Mesodermal cell (in vitro differentiated cells): ENCODE results near the gene MC1R.
"Not testable (repeated sequence)": the region's sequence is repeated elsewhere in the genome, so short reads cannot be mapped to it uniquely, and the experiment has no call there.

Experiments
- H3K27ac ChIP-seq: 2 replicates; pipeline ENCODE4 v1.7.0; 2013; ENCODE audit warnings: mild to moderate bottlenecking, low read depth, low read length, moderate library complexity; ENCODE audit not compliant: severe bottlenecking
- H3K36me3 ChIP-seq: 2 replicates; pipeline ENCODE4 v1.7.1; 2013; ENCODE audit warnings: mild to moderate bottlenecking, low read length, moderate library complexity; ENCODE audit not compliant: control insufficient read depth, insufficient read depth
- H3K4me1 ChIP-seq: one replicate; pipeline ENCODE4 v1.7.1; 2013; ENCODE audit warnings: mild to moderate bottlenecking, low read length; ENCODE audit not compliant: insufficient read depth, control insufficient read depth, poor library complexity, severe bottlenecking
- H3K4me3 ChIP-seq: 2 replicates; pipeline ENCODE4 v1.7.0; 2013; ENCODE audit warnings: low read length, control low read depth, mild to moderate bottlenecking; ENCODE audit not compliant: insufficient read depth, poor library complexity, severe bottlenecking; ENCODE audit errors: extremely low read depth
- H3K9me3 ChIP-seq: 2 replicates; pipeline ENCODE4 v1.7.1; 2013; ENCODE audit warnings: mild to moderate bottlenecking, low read length, moderate library complexity; ENCODE audit not compliant: control insufficient read depth
- WGBS, 2 experiments: methylation state at CpG; one replicate each; pipeline ENCODE4 v1.1.5; 2013; ENCODE audit warnings: missing lambda C conversion rate in 2 of 2; ENCODE audit not compliant: insufficient coverage in 2 of 2; 5-methylcytosine and 5-hydroxymethylcytosine counted together

Gene MC1R

GRCh38 chr16:89908236-89908635, 10.4 kb upstream of the MC1R start:
- Histone ChIP-seq H3K9me3 (peaks cover 5% of the 10 kb centered on the region), H3K36me3 (peaks cover 88% of the 10 kb centered on the region), H3K4me1 (peaks cover 9% of the 10 kb centered on the region), H3K4me3 (no peak overlapping the region), H3K27ac (no peak overlapping the region)
- 67 to 78% methylated on average over 4 of the region's 4 CpGs for WGBS, 2 experiments

DNA sequence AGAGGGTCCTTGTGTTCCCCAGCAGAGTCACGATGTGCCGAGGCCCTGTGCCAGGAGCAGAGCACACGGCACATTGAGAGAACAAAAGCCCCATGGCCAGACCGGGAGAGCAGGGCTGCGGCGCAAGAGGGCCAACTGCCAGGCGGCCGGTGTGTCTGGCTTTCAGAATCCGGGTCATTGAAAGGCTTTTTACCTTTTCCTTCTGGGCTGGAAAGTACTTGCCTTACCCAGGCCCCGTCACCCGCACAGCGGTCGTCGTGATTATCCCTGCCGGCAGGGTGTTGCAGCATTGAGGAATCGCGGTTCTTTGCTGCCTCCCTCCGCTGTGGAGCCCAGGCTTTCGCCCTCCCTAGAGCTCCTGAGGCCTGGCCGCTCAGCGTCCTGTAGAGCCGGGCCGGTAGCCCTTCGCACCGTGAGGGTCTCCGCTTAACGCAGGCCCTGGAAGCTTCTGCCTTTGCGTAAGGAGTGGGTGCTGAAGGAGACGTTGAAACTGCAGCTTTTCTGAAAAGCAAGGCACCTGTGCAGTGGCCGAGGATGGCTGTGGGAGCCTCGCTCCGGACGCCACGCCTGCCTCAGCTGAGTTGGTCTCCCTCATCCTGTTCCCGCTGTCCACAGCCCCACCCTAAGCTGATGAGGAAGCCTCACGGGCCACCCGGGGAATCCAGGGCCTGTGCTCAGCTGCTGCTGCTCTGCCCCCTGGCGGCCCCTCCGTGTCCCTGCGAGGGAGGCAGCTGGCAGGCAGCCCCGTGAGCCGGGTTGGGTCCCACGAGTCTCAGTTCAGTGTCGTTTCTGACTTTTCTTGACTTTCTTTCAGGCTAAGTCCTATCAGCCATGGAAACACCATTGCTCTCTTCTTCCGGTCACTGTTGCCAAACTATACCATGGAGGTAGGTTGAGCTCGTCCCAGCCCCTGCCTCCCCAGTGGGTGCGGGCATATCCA, 8.6 kb upstream of the MC1R start:
- Histone ChIP-seq H3K9me3 (peaks cover 5% of the 10 kb centered on the region), H3K4me3 (no peak overlapping the region), H3K36me3 (peaks cover 74% of the 10 kb centered on the region), H3K4me1 (peaks cover 9% of the 10 kb centered on the region), H3K27ac (peak overlapping the region; percentile 57)
- WGBS, 2 experiments: 82 to 85% methylated on average over 46 to 47 of the region's 47 CpGs

GRCh38 chr16:89910717-89911354, 7.8 kb upstream of the MC1R start:
- H3K27ac ChIP-seq: no peak overlapping the region
- peaks cover 5% of the 10 kb centered on the region for H3K9me3 ChIP-seq
- 96 to 97% methylated on average over 22 to 25 of the region's 27 CpGs for WGBS, 2 experiments
- H3K36me3 ChIP-seq: peaks cover 66% of the 10 kb centered on the region
- no peak overlapping the region for H3K4me3 ChIP-seq
- H3K4me1 ChIP-seq: peaks cover 9% of the 10 kb centered on the region

GRCh38 chr16:89911375-89911774, 7.3 kb upstream of the MC1R start:
- Histone ChIP-seq H3K27ac (no peak overlapping the region), H3K9me3 (peaks cover 5% of the 10 kb centered on the region), H3K36me3 (peaks cover 60% of the 10 kb centered on the region), H3K4me1 (peaks cover 9% of the 10 kb centered on the region), H3K4me3 (no peak overlapping the region)
- WGBS, 2 experiments: 93 to 98% methylated on average over 8 to 10 of the region's 14 CpGs

- Histone ChIP-seq H3K36me3 (peaks cover 53% of the 10 kb centered on the region), H3K9me3 (no peaks in the 10 kb centered on the region), H3K4me3 (no peak overlapping the region), H3K27ac (no peak overlapping the region), H3K4me1 (peaks cover 9% of the 10 kb centered on the region)
- 92 to 96% methylated on average over 13 of the region's 13 CpGs for WGBS, 2 experiments
These were observed 6.5 kb upstream of the MC1R start for GRCh38 chr16:89912143-89912542.

GRCh38 chr16:89912627-89913026, 6.0 kb upstream of the MC1R start:
- Histone ChIP-seq H3K4me1 (peaks cover 9% of the 10 kb centered on the region), H3K36me3 (peaks cover 52% of the 10 kb centered on the region), H3K9me3 (no peaks in the 10 kb centered on the region), H3K4me3 (no peak overlapping the region), H3K27ac (no peak overlapping the region)
- 94 to 95% methylated on average over 14 of the region's 14 CpGs for WGBS, 2 experiments

- no peaks in the 10 kb centered on the region for H3K9me3 ChIP-seq
- 92 to 96% methylated on average over 17 to 26 of the region's 30 CpGs for whole genome bisulfite sequencing, 2 experiments
- peaks cover 14% of the 10 kb centered on the region for H3K4me1 ChIP-seq
- no peak overlapping the region for H3K27ac ChIP-seq
- H3K36me3 ChIP-seq: peaks cover 42% of the 10 kb centered on the region
- H3K4me3 ChIP-seq: no peak overlapping the region
These were observed 5.0 kb upstream of the MC1R start for GRCh38 chr16:89913408-89914387.

DNA sequence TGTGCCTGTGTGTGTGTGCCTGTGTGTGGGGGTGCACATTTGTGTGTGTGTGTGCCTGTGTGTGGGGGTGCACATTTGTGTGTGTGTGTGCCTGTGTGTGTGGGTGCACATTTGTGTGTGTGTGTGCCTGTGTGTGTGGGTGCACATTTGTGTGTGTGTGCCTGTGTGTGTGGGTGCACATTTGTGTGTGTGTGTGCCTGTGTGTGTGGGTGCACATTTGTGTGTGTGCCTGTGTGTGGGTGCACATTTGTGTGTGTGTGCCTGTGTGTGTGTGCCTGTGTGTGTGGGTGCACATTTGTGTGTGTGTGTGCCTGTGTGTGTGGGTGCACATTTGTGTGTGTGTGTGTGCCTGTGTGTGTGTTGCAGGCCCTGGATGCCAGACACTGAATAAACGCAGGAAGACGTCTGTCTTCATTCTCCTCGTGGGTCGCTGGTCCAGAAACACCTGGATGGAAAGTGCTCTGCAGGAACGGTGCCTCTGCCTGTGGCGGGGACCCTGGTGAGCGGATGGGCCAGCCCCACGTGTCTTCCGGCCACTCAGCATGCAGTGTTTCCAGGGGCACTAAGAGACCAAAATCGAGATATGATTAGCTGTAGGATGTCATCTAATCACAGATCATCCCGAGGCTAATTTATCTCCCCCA, 3.9 kb upstream of the MC1R start:
- Histone ChIP-seq H3K4me1 (peaks cover 17% of the 10 kb centered on the region), H3K36me3 (peaks cover 33% of the 10 kb centered on the region)
- 91 to 94% methylated on average over 6 to 7 of the region's 11 CpGs for WGBS, 2 experiments
- not testable (repeated sequence) for H3K4me3 ChIP-seq, H3K9me3 ChIP-seq, H3K27ac ChIP-seq

DNA sequence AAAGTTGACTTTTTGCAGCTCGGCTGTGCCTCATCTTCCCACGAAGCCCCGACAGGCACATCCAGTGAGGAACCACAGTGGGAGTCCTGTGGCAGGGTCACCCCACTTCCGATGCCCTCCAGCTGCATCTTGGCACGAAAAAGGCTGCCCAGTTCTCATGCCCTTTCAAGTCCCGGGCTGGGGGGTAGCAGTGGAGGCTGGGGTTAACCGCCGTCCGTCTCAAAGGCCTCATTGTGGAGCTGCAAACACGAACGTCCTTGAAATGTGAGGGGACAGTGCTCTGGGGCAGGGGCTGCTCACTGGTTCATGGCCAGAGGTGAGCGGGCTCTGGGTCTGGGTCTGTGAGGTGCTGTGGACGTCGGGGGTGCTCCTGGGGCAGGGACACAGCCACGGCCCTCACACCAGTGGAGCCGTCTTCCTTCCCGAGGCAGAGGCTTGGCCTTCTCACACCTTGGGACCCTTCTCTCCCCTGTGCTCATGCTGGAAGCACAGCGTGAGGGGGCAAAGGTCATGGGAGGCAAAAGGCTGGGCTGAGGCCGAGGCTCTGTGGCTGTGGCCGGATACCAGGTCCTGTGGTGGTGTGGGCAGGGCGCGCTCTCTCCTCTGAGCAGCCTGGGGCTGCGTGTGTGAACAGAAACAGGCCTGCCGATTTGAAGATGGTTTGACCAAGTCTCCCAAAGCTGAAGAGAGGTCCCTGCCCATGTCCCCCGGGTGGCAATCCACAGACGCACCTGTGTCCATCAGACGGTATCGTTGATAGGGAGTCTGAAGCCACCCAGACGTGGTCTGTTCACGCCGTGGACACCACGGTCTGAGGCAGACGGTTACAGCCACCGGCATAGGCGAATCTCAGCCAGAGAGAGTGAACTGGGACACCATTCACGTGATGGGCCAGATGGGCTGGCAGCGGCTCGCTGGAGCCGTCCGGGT, 3.1 kb upstream of the MC1R start:
- peaks cover 25% of the 10 kb centered on the region for H3K4me1 ChIP-seq
- no peak overlapping the region for H3K4me3 ChIP-seq
- peaks cover 26% of the 10 kb centered on the region for H3K36me3 ChIP-seq
- H3K27ac ChIP-seq: no peak overlapping the region
- no peaks in the 10 kb centered on the region for H3K9me3 ChIP-seq
- WGBS, 2 experiments: 94 to 95% methylated on average over 33 to 35 of the region's 40 CpGs
